Endometrial microvascular endothelial cells (primary cell): ENCODE measurements around the gene DDX41. TPM values are rescaled to one million over a fixed set of nuclear protein-coding genes. Genes with fewer than 3 reads are reported as not detected.
"Not testable (repeated sequence)": the region's sequence is repeated elsewhere in the genome, so short reads cannot be mapped to it uniquely, and the experiment has no call there.

Experiments used
- in situ Hi-C: cut with HindIII; loops from 2 replicates; pipeline ENCODE4 v1.10.0; 2017; ENCODE audit warnings: low sequenced_read_pairs, low pct_unique_long_range_greater_than_20kb; ENCODE audit errors: inconsistent ontology term
- total RNA-seq: library from RNA; depleted of rRNA; stranded (reverse); fragments of >200 nt; gene quantifications from one replicate; pipeline ENCODE4 v1.2.3, GENCODE V29; 2015; ENCODE audit errors: inconsistent ontology term

Gene DDX41
- total RNA-seq = 163 TPM

GRCh38 chr5:177516601-177517568, at the start of gene DDX41:
TSS of gene DDX41 (minus strand) at chr5:177516961. CDS start at chr5:177516945, 16 bp downstream.
- in situ Hi-C loops = no loop called here

- in situ Hi-C loops = no loop called here
Measured at GRCh38 chr5:177565046-177565445, 48.3 kb upstream of the DDX41 start.

GRCh38 chr5:177559446-177559941, 42.7 kb upstream of the DDX41 start:
- in situ Hi-C loops = not testable (repeated sequence)

DNA sequence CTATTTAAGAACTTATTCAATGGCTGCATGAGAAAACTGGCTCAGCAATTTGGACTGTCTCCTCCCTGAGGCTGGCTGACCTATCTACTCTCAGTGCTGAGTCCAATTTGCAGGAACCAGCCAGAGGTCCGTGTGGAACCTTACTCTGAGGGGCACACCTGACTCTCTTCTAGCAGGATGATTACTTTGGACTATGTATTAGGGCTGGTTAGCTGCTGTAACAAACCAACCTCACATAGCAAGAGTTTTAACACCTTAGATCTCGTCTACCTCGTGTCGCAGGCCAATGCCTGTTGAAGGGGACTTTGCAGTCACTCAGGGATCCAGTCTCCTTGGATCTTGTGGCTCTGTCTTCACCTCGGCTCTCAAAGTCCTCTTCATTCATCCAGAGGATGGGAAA, 41.0 kb upstream of the DDX41 start:
- in situ Hi-C loops = no loop called here

- in situ Hi-C loops = no loop called here
Measured at GRCh38 chr5:177557041-177557647, 40.4 kb upstream of the DDX41 start.

DNA sequence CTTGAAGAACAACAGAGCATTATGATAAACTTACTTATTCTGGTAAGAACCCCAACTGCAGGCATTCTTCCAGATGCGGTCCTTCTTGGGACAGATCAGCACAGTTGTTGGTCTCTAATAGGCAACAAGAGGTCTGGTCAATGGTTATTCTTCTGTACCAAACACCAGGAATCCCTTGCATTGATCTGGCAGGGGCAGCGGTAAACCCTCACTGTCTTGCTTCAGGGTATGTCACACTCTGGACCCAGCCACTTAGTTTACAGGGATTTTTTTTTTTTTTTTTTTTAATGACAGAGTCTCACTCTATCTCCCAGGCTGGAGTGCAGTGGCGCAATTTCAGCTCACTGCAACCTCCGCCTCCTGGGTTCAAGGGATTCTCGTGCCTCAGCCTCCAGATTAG, 38.9 kb upstream of the DDX41 start:
- in situ Hi-C loops = no loop called here

GRCh38 chr5:177555228-177555627, 38.5 kb upstream of the DDX41 start:
- in situ Hi-C loops = no loop called here

GRCh38 chr5:177554474-177555111, 37.8 kb upstream of the DDX41 start, which contains the start of gene FAM193B:
TSS of gene FAM193B (minus strand) at chr5:177554563. CDS start at chr5:177554458, 105 bp downstream.
- in situ Hi-C loops = no loop called here

DNA sequence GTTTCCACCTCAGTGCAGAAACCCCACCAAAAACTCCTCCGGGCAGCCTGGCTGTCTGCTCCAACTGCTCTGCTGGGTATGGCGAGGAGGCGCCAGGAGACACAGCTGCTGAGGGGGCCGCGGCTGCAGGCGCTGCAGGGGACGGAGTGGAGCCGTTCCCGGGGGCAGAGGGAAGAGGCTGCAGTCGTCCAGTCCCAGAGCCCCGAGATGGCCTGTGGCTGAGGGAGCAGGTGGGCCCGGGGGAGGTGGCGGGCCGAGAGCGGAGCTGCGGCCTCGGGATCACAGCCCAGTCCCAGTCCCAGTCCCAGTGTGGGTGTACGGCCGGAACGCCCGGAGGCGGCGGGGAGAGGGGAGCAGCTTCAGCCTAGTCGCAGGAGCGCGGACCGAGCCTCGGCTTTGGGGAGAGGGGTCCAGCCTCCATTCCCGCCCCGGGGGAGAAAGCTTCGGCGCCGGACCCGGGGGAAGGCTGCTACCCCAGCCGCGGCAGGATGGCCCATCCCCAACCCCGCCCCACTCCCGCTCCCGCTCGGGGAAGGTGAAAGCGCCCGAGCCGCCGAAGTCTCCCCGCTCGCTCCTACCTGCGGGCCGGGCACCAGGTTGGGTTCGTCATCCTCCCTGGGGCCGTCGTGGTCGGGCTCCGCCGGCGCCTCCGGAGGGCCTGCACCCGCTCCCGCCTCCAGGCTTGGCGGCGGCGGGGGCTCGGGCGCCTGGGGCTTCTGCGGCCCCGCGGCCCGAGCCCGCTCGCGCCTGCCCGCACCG, 37.1 kb upstream of the DDX41 start:
- in situ Hi-C loops = no loop called here

DNA sequence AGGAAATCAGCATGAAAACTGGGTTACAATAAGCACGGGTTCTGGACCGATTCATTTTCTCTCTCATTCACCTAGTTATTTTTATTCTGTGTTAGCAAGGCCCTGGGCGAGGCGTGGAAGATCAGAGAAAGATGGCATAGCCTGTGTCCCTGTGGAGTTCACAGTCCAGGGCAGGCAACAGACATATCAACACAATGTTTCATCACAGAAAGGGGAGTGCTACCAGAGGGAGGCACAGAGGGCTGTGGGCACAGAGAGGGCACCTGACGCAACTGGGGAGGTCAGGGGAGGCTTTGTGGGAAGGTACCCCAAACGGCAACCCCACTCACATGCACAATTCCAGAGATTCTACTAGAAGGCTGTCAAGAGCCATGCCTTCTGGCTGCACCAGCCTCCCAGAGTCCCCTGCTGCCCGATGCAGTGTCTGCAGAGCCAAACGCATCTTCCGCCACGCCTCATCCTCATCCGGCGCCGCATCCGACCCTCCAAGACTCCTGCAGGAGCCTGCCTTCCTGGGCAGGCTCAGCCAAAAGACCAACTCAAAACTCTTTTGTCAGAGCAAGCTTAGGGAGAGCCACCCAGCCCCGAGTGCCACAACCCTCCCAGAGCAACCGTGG, 36.2 kb upstream of the DDX41 start:
- in situ Hi-C loops = no loop called here

GRCh38 chr5:177550122-177550521, 33.4 kb upstream of the DDX41 start:
- in situ Hi-C loops = no loop called here

- in situ Hi-C loops = no loop called here
Measured at GRCh38 chr5:177548495-177548894, 31.7 kb upstream of the DDX41 start.

GRCh38 chr5:177547736-177548135, 31.0 kb upstream of the DDX41 start:
- in situ Hi-C loops = no loop called here

GRCh38 chr5:177546258-177546741, 29.5 kb upstream of the DDX41 start:
- in situ Hi-C loops = no loop called here

DNA sequence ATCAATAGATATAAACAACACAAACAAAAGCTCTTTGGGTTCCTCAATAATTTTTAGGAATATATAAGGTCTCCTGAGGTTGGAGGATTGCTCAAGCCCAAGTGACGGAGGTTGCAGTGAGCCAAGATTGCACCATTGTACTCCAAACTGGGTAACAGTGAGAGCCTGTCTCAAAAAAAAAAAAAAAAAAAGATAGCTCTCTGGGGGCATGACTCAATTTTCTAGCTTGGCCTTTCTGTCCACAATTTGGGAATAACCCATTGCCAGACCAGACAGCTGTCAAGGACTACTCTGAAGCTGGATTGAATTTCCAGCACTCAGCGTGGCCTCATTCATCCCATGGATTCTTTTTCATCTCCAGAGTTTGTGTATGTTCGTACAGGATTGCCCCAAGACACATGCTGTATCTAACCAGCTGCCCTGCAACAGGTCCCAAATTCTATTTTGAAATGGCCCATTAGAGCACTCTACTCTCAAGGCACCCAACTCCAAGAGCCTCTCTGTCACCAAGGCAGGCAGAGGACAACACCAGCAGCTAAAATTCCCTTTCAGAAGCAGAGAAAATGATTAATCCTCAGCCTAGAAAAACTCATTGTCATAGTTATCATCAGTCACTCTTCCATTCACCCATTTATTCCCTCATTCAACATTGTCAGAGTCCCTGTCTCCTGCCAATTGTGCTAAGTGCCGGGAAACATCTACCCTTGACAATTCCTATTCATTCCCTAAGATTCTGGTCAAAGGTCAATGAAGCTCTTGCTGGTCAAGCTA, 28.9 kb upstream of the DDX41 start:
- in situ Hi-C loops = no loop called here

- in situ Hi-C loops = no loop called here
Measured at GRCh38 chr5:177542816-177543465, 26.2 kb upstream of the DDX41 start.

DNA sequence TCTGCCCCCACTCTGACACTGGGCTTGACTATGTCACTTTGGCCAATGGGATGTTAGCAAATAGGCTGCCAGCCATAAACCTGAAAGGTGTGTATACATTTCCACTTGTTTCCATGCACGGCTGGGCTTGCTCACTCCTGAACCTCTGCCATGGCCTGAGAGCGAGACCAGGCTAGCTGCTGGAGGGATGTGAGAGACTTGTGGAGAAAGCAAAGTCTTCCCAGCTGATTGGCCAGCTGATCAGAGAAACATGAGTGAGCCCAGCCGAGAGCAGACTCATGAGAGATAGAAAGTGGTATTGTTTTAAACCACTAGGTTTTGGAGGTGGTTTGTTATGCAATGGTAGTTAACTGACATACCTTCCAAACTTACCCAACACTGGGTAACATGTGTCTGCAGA, 23.7 kb upstream of the DDX41 start:
- in situ Hi-C loops = no loop called here
